Stimulated activated CD8-positive, alpha-beta memory T cell treated with anti-CD3 and anti-CD28 coated beads, Interleukin-4, amount 100 ng/mL, for 24 hours (primary cell): ENCODE data around the gene CBX1.
"Not testable (repeated sequence)": the region's sequence is repeated elsewhere in the genome, so short reads cannot be mapped to it uniquely, and the experiment has no call there.

ENCODE experiments used
- DNase-seq: peaks from one replicate; pipeline ENCODE4 v3.0.0-alpha.2; 2020; ENCODE audit warnings: low read depth

The CBX1 gene

DNA sequence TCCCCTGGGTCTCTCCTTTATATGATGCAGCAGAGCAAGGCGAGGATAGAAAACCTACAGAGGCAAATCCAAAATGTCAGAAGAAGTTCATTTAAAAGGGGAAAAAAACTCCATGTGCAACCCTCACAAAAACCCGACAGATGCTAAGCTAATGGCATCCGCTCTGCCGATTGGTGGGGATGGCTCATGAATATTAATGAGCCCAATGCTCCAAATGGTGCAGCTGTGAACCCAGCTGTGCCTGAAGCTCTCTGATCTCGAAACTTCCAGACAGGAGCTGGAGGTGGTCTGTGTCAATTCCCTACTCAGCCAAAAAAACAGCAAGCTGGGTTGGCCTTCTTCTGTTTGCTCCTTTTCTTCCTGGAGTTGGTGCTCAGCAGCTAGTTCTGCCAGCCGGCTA, 21.8 kb upstream of the CBX1 start:
- DNase-seq: no peak

DNA sequence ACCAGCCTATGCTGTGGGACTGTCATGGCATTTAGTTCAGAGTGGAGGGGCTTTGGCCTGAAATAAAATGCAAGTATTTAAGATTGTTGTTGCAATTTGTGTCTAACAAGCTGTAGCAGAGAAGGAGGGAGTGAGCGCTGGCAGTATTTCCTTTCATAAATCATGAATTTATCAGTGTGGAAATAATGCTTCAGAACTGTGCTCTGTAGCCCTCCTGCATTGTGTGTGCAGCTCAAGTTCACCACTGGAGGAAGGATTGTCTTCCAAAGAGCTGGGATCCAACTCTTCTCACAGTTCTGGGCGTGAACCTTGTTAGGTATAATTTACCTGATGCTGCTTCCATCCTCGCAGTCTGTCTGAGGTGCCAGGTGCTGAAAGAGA, 21.4 kb upstream of the CBX1 start:
- DNase-seq: no peak

DNA sequence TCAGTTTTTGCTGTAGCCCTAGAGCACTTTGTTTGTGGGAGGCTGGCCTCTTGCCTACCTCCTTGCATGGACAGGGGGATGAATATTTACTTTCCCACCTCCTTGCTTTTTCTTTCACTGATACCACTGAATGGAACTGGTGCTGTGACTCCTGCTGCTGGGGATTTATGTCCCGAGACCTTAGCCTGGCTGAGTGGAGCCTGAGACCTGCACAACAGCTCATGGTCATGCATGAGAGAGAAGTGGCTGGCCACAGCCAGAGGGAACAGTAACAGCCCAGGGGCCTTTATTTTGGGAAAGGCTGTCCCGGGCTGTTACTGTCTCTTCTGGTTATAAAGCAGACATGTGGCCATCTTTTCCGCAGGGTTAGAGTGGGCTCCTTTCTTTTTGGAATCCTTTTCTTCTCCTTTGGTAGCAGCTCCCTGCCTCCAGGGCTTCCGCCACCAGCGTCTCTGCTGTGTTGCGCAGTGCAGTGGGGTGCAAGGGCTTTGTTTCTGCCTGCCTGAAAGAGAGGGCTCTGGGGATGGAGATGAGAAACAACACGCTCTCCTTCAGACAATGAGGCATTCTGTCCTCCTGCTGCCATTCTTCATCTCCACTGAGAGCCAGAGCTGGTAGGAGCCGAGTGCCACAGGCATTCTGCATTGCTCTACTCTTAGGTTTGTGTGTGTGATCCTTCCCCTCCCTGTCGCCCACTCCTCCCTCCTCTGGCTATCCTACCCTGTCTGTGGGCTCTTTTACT, 20.8 kb upstream of the CBX1 start:
- DNase-seq: no peak

DNA sequence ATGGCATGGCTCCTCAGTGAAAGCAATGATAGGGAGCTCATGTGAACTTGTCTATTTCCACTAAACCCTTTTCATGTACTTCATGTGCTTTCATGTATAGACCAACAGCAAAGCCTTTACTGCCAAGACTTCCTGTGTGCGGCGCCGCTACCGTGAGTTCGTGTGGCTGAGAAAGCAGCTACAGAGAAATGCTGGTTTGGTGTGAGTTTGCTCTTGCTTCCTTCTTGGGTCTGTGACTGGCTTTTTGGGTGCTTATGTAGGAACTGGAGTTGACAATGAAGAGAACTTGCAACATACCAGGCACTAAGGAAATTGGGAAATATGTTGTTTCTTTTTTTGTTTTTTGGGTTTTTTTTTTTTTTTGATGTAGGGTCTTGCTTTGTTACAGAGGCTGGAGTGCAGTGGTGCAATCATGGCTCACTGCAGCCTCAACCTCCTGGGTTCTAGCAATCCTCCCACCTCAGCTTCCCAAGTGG, 12.0 kb upstream of the CBX1 start:
- DNase-seq: no peak

DNA sequence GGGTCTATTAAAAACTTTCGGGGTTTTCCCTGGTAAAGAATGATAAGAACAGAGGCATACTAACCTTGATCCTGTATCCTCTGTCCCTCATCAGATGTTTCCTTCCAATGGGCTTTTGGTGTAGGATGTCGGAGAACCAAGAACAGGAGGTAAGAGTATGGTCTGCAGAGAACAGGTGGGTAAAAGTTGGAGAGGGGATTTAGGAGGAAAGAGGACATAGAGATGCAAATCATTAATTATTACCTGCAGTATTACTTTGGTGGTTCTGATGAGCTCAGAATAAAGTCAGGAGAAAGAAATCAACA, 10.6 kb upstream of the CBX1 start:
- no peak for DNase-seq

DNA sequence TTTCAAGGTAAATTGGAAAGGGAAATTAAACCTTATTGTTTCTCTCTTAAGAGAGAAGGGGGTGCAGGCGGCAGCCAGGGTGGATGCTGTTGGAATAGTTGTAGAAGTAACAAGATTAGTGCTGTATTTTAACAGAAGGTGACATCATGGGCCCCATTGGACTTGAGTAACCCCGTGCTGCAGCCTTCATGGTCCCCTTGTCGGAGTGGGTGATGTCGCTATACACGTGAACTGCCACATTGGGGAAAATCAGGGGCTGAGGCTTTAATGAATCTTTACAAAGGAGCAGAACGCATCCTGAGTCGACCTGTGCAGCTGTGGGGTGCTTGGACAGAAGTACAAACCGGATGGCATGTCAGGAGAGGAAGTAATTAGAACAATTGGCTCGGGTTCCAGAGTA, 9.5 kb upstream of the CBX1 start:
- DNase-seq: no peak

DNA sequence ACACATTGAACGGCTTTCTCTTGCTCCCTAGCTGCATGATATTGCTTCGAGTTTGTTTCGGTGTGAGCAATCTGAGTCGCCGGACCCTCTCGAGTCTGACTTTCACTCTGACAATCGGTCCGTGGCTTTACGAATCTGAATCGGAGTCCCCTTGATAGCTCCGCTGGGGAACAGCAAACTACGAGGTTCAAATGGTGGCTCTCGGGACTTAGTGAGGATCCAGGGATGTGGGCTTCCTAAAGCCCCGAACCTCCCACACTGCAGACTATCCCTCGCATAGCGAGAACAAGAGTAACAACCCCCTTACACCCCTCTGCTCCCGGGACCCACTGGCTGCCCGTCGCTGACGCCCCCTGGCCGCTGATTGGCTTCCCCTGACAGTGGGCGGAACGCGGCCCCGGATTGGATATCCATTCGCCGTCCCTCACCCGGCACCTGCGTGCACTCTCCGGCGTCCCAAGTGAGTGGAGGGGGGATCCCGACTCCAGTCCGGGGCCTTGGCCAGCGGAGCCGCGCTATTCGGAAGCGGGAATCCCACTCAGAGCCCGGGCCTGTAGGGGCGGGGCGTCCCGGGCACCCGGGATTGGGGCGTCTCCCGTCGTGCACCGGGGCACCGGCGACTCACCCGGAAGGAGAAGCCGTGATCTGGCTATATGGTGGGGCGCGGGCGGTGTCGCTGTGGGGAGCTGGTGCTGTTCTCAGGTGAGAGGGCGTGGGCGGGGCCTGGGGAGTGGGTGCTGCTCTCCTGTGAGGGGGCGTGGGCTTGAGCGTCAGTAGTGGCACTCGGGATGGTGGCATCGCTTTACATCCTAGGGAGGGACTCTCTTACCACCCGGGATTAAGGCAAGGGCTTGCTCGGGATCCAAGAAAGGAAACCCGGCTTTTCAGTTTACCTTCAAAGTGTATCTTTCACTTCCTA, 6.1 kb upstream of the CBX1 start, which contains the start of gene SNX11:
Gene SNX11 (plus strand): TSS at position 630 of the 919 bp plus-strand sequence. CDS start 4,278 bp downstream, outside the sequence.
- DNase-seq: peak; percentile 86

DNA sequence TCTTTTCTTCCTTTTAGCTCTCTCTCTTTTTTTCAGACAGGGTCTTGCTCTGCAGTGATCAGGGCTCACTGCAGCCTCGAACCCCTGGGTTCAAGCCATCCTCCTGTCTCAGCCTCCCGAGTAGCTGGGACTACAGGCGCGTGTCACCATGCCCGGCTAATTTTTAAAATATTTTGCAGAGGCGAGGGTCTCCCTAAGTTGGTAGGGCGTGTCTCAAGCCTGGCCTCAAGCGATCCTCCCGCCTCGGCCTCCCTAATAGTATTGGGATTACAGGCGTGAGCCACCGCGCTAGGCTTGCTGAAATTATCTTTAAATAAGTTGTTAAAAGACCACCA, 5.5 kb upstream of the CBX1 start:
- no peak for DNase-seq

DNA sequence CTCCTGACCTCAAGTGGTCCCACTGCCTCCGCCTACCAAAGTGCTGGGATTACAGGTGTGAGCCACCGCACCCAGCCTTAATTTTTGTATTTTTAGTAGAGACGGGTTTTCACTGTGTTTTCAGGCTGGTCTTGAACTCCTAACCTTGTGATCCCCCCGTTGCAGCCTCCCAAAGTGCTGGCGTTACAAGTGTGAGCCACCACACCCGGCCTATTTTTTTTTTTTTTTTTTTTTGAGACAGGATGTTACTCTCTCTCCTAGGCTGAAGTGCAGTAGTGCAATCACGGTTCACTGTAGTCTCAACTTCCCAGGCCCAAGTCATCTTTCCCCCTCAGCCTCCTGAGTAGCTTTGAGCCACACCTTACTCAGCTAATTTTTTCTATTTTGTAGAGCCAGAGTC, 3.2 kb upstream of the CBX1 start:
- no peak for DNase-seq

DNA sequence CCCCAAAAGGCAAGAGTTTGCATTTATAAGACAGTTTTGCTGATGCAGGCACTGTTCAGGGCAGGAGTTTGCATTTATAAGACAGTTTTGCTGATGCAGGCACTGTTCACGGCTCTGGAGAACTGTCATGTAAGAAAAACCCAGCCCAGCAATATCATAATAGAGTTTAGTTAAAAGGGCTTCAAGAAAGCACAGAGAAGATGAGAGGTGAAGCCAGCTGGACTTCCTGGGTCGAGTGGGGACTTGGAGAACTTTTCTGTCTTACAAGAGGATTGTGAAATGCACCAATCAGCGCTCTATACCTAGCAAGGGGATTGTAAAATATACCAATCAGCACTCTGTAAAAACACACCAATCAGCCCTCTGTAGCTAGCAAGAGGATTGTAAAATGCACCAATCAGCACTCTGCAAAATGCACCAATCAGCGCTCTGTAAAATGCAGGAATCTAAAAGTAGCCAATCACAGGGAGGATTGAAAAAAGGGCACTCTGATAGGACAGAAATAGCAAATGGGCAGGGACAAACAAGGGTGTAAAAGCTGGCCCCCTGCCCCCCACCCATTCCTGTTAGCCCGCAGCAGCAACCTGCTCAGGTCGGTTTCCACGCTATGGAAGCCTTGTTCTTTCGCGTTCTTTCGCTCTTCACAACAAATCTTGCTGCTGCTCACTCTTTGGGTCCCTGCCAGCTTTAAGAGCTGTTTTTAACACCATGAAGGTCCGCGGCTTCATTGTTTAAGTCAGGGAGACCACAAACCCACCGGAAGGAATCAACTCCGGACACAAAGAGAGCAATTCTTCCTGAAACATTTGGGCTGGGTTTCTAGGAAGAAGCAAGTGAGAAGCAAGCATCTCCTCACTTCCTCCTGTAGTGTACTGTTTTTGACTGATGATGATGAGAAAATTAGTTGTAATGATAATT, 1.8 kb upstream of the CBX1 start:
- no peak for DNase-seq

DNA sequence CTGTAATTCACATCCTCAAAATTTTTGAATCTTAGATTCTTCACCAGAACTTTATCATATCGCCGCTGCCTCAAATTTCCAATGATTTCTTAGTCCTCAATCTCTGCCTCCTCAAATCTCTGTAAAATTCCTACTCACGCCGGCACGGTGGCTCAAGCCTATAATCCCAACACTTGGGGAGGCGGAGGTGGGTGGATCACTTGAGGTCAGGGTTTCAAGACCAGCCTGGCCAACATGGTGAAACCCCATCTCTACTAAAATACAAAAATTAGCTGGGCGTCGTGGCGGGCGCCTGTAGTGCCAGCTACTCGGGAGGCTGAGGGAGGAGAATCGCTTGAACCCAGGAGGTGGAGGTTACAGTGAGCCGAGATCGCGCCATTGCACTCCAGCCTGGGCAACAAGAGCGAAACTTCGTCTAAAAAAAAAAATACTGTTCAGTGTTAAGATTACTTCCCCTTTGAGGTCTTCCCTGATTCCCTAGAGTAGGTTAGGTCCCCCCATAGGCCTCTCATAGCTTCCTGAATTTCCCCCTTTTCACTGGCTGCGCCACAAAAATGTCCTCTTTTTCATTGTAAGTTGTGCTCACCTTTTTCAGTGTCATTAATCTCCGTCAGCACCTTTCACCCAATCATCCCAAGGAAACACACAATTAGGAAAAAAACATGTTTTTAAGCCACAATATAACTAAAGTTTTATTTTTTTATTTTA, 919 bp upstream of the CBX1 start:
- no peak for DNase-seq

DNA sequence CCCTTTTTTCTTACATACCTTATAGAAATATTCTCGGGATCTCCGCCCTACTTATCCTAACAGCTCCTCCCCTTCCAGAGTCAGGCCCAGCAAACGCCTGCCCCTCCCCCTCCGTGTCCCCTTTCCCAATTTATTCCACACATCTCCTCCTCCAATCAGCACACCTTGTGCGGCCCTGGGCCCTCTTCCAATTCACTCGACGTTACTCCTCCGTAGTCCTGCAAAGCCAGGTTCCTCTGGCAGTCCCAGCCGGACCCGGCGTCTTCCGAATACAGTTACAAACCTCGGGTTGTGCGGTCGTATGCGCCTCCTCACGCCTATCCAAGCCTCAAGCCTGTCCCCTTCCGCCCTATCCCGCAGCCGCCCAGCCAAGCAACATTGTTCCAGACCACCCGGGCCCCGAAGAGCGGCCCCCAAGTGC, 677 bp downstream of the CBX1 start:
- DNase-seq: no peak

DNA sequence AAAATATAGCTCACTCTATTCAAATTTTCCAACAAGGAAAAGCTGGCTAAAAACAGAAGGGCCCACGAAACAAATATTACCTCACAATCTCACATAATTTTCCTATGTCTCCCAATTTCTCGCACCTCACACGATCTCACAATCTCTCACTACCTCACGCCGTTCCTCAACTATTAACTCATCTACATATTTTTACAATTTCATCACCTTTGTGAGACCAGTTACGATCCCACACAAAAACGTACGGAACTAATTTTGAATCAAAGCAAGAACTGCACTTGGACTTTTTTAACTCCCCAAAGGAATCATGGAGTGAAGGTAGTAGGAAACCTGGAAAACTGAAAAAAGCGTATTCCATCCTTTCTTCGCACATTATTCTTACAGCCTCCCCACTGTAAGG, 1.1 kb downstream of the CBX1 start:
- no peak for DNase-seq

DNA sequence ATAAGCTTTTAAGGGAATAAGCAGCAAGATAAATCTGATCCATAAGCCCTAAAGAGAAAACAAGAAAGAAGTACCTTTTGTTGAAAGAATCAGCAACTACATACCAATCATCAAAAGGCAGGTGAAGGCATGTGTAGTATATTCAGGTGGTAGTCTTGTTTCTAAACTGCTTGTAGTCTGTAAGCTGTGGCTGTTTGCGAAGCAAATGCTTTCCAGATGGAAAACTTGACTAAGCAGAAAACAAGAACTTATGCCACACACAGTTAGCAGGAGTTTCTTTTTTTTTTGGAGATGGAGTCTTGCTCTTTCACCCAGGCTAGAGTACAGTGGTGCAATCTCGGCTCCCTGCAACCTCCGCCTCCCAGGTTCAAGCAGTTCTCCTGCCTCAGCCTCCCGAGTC, 5.7 kb downstream of the CBX1 start:
- no peak for DNase-seq

DNA sequence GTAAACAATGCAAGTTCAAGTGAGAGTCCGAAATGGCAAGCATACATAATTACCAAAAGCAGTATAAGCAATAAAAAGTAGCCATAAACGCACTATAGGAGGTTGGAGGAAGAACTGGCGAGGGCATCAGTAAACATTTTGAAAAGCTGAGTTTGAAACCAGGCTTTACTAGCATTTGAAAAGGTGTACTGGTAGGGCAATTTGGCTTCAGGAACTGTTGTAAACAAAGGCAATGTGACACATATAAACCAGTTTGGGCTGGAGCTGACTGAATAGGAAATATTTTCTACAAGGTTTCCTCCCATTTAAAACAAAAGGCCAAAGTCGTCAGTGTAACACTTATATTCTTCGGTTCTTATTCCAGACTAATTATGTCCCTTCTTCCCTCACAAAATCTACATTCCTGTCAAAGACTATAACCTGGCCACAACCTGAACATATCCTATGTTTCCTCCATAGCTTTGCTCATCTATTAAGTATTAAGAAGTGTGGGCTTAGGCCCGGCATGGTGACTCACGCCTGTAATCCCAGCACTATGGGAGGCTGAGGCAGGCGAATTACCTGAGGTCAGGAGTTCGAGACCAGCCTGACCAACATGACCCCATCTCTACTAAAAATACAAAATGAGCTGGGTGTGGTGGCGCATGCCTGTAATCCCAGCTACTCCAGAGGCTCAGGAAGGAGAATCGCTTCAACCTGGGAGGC, 7.8 kb downstream of the CBX1 start:
- DNase-seq: no peak

DNA sequence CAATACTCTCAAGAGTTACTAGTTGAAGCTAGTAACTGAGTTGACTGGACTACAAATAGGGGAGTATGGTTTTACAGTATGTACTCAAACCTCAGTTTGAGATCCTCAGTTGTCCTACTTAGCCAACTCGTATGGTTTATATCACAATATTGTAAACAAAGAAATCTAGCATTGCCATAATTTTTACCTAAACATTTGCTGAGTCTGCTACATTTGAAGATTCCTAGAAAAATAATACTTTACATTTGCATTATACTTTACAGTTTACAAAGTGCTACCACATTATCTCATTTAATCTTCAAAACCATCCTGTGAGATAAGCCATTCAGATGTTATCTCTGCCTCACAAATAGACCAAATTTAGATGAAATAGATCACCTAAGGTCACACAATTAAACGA, 16.3 kb downstream of the CBX1 start:
- no peak for DNase-seq

DNA sequence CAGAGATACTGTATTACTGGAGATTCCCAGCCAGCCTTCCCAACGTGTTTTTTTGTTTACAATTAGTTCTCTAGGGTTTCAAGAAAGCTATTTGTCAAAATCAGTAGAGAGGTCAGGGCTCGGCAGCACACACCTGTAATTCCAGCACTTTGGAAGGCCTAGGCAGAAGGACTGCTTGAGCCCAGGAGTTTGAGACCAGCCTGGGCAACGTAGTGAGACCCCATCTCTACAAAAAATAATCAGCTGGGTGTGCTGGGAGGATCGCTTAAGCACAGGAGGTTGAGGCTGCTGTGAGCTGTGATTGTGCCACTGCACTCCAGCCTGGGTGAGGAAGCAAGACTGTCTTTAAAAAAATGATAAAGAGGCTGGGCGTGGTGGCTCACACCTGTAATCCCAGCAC, 19.4 kb downstream of the CBX1 start:
- no peak for DNase-seq

DNA sequence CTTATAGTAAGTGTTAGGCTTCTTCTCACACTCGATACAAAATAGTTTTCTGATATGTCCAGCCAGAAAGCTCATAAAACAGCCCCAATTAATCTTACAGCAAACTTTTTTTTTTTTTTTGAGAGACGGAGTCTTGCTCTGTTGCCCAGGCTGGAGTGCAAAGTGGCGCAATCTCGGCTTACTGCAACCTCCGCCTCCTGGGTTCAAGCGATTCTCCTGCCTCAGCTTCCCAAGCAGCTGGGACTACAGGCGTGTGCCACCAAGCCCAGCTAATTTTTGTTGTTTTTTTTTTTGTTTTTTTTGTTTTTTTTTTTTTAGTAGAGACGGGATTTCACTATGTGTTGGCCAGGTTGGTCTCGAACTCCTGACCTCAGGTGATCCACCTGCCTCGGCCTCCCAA, 24.1 kb downstream of the CBX1 start:
- not testable (repeated sequence) for DNase-seq

DNA sequence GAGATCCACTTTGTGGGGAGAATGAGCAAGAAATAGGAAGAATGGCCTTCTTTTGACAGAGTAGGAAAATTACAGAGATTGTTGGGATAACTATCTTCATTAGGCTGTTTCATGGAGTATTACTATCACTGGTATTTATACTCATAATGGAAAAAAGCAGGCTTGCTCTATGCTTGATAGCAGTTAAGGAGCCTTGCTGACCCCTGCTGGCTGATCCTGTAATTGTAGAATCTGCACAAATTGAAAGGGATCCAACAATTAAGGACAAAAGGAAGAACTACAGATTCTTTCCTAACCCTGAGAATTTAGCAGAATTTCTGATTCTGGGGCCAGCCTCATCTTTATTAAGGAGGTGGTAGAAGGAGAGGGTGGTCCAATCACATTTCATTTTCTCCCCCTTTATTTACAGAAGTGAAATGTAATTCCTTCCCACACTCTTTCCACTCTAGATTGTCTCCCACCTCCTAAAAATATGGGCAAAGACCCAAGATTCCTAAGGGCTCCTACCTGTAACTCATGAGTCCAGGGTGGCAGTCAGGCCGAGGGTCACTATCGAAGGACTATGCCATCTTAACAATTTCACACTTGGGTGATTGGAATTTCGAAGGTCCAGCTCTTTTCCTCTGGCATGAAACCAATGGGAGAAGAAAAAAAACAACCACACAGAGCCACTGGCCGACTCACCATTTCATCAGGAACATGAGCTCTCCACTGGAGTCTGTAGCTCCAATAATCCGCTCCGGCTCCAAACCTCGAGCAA, 26.8 kb downstream of the CBX1 start:
- peak; percentile 52 for DNase-seq

DNA sequence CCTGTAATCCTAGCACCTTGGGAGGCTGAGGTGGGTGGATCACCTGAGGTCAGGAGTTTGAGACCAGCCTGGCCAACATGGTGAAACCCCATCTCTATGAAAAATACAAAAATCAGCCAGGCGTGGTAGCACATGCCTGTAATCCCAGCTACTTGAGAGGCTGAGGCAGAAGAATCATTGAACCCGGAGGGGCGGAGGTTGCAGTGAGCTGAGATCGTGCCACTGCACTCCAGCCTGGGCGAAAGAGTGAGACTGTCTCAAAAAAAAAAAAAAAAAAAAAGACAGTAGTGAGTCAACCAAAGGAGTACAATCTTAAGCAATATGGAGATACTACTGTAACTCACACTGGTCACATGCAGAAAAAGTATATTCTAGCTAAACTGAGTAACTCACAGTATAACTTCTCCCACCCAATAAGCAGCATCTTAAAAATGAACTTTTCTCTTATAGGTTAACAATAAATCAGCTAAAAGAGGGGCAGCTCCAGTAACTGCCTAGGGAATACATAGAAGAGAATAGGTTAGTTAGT, 27.6 kb downstream of the CBX1 start:
- DNase-seq: not testable (repeated sequence)
